Mesothelial cell of epicardium (in vitro differentiated cells): Measurements from ENCODE around the gene RDM1. TPM values are rescaled to one million over a fixed set of nuclear protein-coding genes. Genes with fewer than 3 reads are reported as not detected.

ENCODE experiments used
- DNase-seq, 2 experiments: peaks; one replicate each; pipeline ENCODE4 v3.0.0; 2021; ENCODE audit warnings: low spot score in 2 of 2; ENCODE audit not compliant: unreplicated experiment in 2 of 2
- H3K27ac Mint-ChIP-seq: 2 replicates; pipeline ENCODE4 v1.8.0; 2021; ENCODE audit warnings: mixed read lengths
- H3K27me3 Mint-ChIP-seq: 2 replicates; pipeline ENCODE4 v1.8.0; 2021; ENCODE audit warnings: low read depth, mixed read lengths
- H3K36me3 Mint-ChIP-seq: 2 replicates; pipeline ENCODE4 v1.8.0; 2021; ENCODE audit warnings: mixed read lengths
- H3K4me1 Mint-ChIP-seq: 2 replicates; pipeline ENCODE4 v1.8.0; 2021; ENCODE audit warnings: mixed read lengths
- H3K4me3 Mint-ChIP-seq: 2 replicates; pipeline ENCODE4 v1.8.0; 2021; ENCODE audit warnings: mild to moderate bottlenecking, moderate library complexity, mixed read lengths
- H3K9me3 Mint-ChIP-seq: 2 replicates; pipeline ENCODE4 v1.8.0; 2021; ENCODE audit warnings: mixed read lengths
- total RNA-seq: library from RNA; stranded (reverse); gene quantifications from 3 replicates; pipeline ENCODE4 v1.2.1, GENCODE V29; 2021
- TF ChIP-seq, protein P1 (sequence below): fragments of 200-600 bp; sonication (generic); IDR thresholded peaks from one replicate; pipeline ENCODE4 v1.5.0; 2021; ENCODE audit warnings: antibody characterized with exemption; ENCODE audit not compliant: unreplicated experiment

The RDM1 gene
- total RNA-seq, 1 donor from 2014 or later: 3.4 TPM

DNA sequence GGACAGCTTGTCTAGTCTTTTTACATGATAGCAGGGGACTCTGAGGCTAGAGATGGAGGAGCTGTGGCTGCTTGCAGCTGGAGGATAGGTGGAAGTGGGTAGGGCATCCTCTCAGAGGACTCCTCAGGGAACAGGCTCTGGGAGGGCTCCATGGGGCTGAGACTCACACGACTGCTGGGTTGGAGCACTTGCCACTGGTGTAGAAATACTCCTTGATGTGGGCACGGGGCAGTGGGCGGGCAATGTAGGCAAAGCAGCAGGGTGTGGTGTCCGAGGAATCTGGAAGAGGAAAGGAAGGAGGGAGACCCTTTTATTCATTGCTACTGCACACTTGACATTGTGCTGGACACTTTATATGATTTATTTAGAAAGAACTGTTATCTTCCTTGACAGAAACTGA is 52.2 kb downstream of the RDM1 start:
- H3K4me3 Mint-ChIP-seq: no peak overlapping the region
- no peaks in the 10 kb centered on the region for H3K4me1 Mint-ChIP-seq
- no peaks in the 10 kb centered on the region for H3K27me3 Mint-ChIP-seq
- TF ChIP-seq, protein P1, sequence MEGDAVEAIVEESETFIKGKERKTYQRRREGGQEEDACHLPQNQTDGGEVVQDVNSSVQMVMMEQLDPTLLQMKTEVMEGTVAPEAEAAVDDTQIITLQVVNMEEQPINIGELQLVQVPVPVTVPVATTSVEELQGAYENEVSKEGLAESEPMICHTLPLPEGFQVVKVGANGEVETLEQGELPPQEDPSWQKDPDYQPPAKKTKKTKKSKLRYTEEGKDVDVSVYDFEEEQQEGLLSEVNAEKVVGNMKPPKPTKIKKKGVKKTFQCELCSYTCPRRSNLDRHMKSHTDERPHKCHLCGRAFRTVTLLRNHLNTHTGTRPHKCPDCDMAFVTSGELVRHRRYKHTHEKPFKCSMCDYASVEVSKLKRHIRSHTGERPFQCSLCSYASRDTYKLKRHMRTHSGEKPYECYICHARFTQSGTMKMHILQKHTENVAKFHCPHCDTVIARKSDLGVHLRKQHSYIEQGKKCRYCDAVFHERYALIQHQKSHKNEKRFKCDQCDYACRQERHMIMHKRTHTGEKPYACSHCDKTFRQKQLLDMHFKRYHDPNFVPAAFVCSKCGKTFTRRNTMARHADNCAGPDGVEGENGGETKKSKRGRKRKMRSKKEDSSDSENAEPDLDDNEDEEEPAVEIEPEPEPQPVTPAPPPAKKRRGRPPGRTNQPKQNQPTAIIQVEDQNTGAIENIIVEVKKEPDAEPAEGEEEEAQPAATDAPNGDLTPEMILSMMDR: no peak
- DNase-seq: no peak
- H3K9me3 Mint-ChIP-seq: no peaks in the 10 kb centered on the region
- H3K36me3 Mint-ChIP-seq: no peaks in the 10 kb centered on the region
- H3K27ac Mint-ChIP-seq: no peak overlapping the region

DNA sequence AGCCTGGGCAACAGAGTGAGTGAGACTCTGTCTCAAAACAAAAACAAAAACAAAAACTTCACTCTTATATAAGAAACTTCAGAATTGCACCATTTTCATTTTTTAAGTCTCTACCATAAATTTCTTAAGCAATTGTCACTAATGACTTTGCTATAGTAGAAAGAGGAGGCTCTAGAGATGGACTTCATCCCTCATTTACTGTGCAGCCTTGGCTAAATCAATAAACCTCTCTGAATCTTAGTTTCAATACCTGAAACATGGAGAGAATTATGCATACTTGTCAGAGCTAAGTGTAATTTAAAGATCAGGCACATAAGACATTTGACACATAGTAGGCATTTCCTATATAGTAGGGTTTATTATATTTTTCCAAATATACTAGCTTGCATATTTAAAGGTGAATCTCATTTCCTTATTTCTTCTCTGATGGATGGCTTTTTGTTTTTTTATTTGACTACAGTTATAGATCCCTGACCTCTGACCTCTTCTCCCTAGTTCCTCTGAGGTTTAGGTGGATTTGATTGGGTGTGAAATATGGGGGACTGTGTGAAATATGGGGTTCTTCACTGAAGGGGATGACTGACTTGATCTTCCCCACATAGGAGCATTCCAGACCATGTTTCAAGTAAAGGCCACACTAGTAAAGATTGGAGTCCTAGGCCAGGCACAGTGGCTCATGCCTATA is 53.1 kb downstream of the RDM1 start:
- Mint-ChIP-seq H3K27ac (no peak overlapping the region), H3K27me3 (no peaks in the 10 kb centered on the region), H3K9me3 (no peaks in the 10 kb centered on the region), H3K4me3 (no peak overlapping the region), H3K4me1 (no peaks in the 10 kb centered on the region), H3K36me3 (no peaks in the 10 kb centered on the region)
- DNase-seq: no peak
- TF ChIP-seq, protein P1: no peak

DNA sequence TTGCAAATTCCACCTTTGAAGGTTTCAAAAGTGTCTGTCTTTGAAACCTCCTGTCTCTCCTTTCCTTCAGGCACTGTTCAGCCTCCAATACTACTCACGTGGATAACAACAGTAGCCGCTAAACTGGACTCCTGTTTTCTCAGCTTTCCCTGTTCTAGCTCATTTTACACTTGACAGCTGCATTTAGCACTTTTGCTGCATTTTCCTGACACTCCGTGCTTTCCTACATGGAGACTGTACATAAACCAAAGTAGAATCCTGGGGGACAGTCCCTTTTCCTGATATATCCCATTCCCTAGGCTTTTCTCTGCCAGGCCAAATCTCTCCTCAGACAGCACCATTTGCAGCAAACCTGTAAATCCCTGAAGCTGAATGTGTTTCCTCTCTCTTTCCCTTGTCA is 54.0 kb downstream of the RDM1 start:
- H3K4me1 Mint-ChIP-seq: no peaks in the 10 kb centered on the region
- no peaks in the 10 kb centered on the region for H3K9me3 Mint-ChIP-seq
- TF ChIP-seq, protein P1: no peak
- H3K36me3 Mint-ChIP-seq: no peaks in the 10 kb centered on the region
- H3K27me3 Mint-ChIP-seq: no peaks in the 10 kb centered on the region
- DNase-seq: no peak
- no peak overlapping the region for H3K4me3 Mint-ChIP-seq
- H3K27ac Mint-ChIP-seq: no peak overlapping the region

DNA sequence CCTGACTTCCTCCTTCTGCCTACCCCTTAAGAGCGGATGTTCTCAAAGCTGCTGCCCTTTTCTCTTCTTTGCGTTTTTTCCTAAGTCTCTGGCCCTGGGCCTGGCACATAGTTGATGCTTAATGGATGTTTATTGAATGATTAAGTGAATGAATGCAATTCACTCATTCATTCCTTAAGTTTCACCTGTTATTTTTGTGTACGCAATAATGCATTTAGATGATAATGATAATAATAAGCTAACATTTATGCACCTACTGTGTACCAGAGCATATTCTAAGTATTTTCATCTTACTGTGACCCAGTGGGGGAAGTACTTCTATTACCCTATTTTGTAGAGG is 54.8 kb downstream of the RDM1 start:
- no peak for DNase-seq
- Mint-ChIP-seq H3K4me3 (no peak overlapping the region), H3K9me3 (no peaks in the 10 kb centered on the region), H3K27ac (no peak overlapping the region), H3K36me3 (no peaks in the 10 kb centered on the region), H3K4me1 (no peaks in the 10 kb centered on the region), H3K27me3 (no peaks in the 10 kb centered on the region)
- TF ChIP-seq, protein P1: no peak

DNA sequence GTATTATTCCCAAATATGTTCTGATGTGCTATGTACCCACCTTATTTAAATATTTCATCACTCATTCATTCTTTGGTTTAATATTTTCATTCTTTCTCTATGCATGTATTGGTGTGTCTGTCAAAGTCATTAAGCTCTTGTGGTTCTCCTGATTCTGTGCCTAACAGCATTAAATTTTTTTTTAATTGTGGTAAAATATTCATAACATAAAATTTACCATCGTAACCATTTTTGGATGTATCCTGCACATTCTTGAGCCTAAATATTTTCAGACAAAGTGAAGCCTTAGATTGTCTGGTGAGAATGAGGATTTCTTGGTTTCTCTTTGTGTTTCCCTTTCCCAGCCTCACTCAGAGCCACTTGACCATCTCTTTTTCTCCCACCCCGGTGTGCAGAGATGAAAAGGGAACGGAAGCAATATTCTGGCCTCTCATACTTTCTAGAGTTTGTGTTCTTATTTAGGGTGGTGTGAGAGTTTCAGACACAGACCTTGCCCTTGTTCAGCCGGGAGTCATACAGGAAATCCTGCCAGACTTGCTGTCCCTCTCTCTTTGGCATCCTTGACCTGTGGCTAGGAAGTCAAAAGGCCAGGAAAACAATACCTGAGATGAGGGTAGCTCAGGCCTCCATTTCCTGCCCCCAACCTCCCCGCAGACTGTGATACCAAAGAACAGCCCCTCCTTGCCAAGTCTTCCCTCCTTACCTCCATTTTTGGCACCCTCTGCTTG is 55.3 kb downstream of the RDM1 start:
- TF ChIP-seq, protein P1: no peak
- Mint-ChIP-seq H3K4me1 (no peaks in the 10 kb centered on the region), H3K27me3 (no peaks in the 10 kb centered on the region)

More for the DNA sequence above, 55.3 kb downstream of the RDM1 start:
- DNase-seq: no peak
- Mint-ChIP-seq H3K9me3 (no peaks in the 10 kb centered on the region), H3K36me3 (no peaks in the 10 kb centered on the region), H3K27ac (no peak overlapping the region), H3K4me3 (no peak overlapping the region)
